ENCODE data around the gene EME1.

EME1 gene

DNA sequence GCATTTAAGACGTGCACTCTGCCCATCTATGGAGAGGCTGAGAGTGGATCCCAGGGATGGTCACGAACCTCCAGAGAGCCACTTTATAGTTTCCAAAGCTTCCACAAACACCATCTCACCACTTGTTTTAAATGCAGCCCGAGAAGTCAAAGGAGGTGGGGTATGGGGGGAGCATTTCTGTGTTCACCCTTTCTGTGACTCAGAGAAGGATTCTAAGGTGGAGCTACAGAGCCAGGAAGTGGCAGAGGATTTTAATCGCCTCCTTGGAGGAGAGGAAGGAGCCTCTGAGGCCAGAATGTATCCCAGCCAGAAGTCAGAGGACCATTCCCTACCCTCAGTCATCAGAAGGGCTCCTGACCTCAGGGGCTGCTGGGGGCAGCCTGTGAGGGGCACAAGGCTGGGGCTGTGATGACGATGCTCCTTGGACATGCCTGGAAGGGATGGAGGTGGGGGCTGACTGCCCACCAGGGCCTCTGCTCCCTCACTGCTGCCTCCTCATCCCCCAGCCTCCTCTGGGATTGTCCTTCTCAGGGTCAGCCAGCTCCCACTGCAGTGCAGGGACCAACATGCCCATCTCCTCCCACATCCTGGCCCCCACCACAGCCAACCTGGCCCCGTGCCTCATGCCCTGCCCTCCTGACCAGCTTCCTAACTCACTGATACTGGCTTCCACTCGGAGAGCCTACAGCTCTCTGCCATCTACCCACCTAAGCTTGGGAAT is 24.3 kb upstream of the EME1 start:
- DNase-seq, result no peak

DNA sequence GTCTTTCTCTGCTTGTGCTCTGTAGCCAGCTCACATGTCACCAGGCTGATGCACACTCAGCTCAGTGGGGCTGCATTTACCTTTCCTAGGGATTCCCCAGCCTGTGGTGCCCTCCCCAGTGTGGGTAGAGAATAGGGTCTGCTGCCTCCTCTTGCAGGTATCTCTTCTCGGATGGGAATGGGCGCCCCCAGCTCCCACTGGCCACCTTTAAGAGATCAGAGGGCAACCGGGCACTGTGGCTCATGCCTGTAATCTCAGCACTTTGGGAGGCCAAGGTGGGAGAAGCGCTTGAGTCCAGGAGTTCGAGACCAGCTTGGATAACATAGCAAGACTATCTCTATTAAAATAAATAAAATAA is 23.8 kb upstream of the EME1 start:
- no peak for DNase-seq

DNA sequence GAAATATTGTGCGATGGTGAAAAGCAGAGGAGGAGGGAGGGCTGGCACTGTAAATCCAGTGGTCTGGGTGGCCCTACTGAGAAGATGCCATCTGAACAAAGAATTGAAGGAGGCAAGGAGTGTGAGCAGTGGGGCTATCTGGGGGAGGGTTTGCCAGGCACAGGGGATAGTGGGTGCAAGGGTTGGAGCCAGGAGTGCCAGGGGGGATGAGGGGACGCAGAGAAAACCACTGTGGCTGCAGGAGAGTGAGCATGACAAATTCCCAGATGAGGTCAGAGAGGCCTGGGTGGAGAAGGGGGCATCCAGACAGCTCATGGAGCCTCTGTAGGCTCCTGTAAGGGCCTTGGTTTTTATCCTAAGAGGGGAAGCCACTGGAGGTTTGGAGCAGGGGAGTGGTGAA is 22.3 kb upstream of the EME1 start:
- DNase-seq, result no peak

DNA sequence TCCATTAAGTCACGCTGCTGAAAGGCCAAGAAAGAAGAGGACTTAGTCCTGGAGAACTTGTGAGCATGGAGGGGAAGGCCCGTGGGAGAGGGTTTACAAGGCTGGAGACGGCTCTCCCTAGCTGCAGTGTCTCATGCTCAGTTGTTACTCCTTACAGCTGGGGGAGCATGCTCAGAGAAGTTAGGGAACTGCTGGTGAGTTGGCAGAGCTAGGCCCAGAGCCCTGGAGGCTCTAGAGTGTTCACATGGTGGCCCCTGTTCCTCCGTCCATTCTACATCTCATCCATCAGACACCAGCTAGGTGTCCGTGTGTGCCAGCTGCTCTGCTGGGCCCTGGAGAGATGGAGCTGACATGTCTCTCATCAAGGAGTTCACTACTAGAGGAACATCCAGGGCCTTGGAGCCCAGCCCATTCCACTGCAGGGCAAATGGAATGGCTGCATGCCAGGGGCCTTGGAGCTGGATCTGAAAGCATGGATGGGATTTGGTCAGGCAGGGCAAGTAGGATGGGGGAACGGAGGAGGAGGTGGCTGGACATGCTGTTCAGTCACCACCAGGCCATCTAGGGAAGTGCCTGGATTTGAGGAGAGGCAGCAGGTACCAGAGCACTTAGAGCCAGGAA is 20.8 kb upstream of the EME1 start:
- no peak for DNase-seq

DNA sequence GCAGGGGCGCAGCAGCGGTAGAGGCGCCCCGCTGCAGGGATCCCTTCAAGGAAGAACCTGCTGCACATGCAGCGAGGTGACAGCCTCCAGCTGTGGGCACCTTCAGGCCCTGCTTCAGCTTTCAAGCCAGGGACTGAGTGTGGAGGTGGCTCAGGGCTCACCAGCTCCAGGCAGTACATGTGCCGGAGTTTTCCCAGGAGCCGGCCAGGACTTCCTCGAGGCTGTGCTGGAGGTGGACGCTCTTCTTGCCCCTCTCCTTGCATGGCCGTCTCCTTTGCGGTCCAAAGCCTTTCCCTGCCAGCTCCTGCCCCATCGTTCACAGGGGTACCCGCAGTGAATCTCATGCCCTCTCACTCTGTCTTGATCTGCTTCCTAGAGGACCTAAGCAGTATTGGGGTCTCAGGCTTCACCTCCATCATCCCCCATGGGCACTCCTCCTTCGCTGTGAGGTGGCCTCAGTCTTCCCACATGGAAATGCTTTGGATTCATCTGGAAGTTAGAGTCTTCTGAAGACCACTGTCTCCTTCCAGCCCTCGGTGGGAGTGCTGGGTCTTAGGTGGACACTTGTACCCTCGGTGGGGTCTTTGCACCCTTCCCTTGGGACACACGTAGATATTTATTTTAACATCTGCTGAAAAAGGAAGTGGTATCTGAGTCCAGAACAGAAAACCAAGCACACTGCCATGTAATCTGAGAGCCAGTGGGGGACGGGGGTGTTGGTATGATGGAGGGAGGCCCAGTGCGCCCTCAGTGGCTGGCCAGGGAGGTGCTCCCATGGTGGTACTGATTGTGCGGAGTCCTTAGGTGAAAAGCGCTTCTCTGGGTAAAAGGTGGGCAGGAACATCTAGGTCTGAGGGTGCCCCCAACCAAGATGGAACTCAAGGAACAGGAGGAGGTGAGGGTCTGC is 20.1 kb upstream of the EME1 start:
- no peak for DNase-seq

DNA sequence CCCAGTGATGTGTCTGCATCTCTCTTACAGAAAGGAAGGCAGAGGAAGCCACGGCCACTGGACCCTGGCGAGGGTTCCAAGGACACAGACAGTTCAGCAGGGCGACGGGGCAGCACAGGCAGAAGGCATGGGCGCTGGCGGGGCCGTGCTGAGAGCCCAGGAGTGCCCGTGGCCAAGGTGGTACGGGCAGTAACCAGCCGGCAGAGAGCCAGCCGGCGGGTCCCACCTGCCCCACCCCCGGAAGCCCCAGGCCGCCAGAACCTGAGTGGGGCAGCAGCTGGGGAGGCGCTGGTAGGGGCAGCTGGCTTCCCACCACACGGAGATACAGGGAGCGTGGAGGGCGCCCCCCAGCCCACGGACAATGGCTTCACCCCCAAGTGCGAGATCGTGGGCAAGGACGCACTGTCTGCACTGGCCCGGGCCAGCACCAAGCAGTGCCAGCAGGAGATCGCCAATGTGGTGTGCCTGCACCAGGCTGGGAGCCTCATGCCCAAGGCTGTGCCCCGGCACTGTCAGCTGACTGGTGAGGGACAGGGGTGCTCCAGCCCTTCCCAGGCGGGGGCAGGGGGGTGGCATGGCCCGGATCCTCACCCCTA is 19.3 kb upstream of the EME1 start:
- no peak for DNase-seq

DNA sequence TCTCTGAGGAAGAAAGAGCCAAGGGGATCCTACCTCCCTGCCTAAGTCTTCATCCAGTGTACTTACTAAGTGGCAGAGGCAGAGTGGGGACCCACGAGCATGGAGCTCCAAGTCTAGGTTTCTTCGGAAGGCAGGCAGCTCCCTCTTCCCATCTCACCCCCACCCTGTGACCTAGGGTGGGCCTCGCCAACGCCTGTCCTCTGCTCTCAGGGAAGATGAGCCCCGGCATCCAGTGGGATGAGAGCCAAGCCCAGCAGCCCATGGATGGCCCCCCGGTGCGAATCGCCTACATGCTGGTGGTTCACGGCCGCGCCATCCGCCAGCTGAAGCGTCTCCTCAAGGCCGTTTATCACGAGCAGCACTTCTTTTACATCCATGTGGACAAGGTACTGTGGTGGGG is 18.8 kb upstream of the EME1 start:
- DNase-seq, result no peak

DNA sequence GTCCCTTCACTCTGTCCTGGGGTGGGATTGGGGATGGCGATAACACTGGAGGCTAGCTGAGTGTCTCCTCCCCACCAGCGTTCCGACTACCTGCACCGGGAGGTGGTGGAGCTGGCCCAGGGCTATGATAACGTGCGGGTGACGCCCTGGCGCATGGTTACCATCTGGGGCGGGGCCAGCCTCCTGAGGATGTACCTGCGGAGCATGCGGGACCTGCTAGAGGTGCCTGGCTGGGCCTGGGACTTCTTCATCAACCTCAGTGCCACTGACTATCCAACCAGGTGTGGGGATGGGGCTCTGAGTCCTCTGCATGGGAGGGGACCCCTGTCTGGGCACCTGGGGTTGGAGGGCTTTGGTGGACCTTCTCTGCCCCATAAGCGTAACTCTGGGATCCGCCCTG is 18.3 kb upstream of the EME1 start:
- no peak for DNase-seq

DNA sequence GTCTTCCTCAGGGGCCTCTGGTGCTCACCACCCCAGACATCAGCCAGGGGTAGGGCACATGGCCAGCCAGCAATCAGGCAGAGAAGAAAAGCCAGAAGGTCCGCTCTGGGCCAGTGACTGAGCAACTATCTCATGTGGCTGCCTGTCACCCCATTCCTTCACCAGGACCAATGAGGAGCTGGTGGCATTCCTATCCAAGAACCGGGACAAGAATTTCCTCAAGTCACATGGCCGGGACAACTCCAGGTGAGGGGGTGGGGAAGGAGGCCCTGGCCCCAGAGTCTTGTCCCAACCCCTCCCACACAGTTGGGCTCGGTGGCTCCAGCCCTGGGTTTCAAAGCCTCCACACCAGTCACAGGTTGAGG is 17.7 kb upstream of the EME1 start:
- DNase-seq, result no peak

DNA sequence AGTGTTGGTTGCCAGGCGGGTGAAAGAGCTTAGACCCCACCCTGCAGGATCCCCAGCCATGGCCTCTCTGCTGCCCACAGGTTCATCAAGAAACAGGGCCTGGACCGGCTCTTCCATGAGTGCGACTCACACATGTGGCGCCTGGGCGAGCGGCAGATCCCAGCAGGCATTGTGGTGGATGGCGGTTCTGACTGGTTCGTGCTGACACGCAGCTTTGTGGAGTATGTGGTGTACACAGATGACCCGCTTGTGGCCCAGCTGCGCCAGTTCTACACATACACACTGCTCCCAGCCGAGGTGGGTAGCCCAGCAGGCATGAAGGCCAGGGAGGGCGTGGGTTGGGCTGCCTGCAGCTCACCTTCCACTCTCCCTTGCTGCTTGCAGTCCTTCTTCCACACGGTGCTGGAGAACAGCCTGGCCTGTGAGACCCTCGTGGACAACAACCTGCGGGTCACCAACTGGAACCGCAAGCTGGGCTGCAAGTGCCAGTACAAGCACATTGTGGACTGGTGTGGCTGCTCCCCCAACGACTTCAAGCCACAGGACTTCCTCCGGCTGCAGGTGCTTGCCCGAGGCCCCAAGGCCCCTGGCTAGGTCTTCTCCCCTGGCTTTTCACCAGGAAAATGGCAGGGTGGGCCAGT is 17.2 kb upstream of the EME1 start:
- no peak for DNase-seq

DNA sequence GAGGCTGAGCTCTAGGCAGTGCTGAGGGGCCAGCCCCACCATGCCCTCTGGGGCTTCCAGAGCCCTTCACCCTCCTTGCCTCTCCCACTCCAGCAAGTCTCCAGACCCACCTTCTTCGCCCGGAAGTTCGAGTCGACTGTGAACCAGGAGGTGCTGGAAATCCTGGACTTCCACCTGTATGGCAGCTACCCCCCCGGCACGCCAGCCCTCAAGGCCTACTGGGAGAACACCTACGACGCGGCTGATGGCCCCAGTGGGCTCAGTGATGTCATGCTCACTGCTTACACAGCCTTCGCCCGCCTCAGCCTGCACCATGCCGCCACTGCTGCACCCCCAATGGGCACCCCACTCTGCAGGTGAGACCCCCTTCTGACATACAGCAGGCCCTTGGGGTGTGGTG is 16.6 kb upstream of the EME1 start:
- DNase-seq, result no peak

DNA sequence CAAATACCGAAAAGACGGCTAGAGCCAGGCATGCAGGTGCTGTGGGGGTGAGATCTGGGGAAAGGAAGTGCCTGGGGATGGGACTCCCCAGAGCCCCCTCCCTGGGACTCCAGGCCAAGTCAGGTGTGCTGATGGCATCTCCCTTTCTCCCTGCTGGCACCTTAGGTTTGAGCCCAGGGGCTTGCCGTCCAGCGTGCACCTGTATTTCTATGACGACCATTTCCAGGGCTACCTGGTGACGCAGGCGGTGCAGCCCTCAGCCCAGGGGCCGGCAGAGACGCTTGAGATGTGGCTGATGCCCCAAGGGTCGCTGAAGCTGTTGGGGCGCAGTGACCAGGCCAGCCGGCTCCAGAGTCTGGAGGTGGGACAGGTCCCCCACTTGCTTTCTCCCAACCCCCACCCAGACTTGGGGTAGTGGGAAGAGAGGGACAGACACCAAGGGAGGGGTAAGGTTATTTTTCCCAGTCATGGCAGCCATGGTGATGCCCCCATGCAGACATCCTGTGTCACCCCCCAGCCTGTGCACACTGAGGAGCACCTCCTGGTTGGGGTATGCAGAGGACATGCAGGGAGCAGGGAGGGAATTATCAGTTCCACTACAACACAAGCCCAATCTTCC is 16.0 kb upstream of the EME1 start:
- no peak for DNase-seq

DNA sequence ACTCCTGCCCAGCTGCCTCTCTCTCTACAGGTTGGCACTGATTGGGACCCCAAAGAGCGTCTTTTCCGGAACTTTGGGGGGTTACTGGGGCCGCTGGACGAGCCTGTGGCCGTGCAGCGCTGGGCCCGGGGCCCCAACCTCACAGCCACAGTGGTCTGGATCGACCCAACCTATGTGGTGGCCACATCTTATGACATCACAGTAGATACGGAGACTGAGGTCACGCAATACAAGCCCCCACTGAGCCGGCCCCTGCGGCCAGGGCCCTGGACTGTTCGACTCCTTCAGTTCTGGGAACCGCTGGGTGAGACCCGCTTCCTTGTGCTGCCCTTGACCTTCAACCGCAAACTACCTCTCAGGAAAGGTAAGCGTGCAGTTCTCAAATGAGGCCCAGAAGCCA is 14.9 kb upstream of the EME1 start:
- no peak for DNase-seq

DNA sequence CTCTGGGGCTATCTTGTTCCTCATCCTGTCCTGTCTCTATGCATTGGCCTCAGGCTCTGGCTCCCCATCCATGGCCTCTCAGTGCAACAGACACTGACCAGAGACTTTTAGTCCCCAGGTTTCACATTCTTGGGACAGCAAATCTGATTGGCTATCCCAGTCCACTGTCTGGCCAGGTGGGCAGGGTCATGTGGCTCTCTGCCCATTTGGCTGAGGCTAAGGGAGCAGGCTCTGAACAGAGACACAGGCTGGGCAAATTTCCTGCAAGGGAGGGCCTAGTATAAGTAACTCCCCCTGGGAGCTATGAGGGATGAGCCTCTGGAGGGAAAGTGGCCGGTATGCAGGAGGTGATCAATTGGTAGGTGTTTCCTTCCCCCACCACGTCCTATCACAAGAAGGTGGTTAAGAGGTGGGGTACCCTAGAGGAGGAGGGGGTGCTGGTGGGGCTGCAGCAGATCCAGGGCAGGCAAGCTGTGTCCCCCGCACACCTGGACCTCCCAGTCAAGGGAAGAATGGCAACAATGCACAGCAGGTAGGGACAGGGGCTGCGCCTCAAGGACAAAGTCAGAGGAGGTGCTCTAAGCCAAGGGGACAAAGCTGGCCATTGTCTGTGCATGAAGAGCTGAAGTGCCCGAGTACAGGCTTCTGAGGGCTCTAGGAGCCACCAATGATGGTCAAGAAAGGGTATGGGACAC is 13.9 kb upstream of the EME1 start:
- no peak for DNase-seq

DNA sequence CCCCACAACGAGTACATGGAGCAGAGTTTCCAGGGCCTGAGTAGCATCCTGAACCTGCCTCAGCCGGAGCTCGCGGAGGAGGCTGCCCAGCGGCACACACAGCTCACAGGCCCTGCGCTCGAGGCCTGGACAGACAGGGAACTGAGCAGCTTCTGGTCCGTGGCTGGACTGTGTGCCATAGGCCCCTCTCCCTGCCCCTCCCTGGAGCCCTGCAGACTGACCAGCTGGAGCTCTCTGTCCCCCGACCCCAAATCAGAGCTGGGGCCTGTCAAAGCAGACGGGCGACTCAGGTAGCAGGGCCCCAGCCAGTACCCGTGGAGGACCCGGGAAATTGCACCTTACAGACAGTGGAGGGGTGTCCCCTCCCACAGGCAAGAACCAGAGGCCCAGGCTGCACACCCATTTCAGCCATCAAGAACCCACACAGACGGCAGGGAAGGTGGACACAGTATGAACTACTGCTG is 13.0 kb upstream of the EME1 start:
- no peak for DNase-seq

DNA sequence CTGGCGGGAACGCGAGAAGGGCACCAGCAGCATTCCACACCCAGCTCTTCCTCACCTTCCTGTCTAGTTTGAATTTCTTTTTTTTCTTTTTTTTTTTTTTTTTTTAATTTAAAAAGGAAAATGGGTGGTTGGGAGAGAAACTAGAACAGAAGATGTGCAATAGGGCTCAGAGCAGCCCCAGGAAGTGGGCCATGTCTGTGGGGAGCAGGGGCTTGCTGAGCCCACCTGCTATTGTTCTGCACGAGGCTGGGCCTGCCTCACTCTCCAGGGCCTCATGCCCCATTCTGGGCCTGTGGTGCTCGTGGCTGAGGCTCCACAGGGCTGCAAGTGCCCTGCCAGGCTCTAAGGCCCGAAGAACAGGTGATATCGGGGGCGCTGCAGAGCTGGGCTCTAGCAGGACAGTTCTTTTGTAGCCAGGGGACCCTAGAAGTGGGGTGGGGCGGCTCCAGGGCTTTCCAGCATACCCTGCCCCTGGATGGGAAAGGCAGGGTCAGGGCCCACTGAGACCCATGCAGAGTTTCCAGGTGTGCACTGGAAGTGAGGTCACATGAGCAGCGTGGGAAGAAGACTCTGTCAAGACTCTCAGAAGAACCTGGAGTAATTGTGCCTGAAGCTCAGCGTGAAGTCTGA is 12.4 kb upstream of the EME1 start:
- DNase-seq, result no peak

DNA sequence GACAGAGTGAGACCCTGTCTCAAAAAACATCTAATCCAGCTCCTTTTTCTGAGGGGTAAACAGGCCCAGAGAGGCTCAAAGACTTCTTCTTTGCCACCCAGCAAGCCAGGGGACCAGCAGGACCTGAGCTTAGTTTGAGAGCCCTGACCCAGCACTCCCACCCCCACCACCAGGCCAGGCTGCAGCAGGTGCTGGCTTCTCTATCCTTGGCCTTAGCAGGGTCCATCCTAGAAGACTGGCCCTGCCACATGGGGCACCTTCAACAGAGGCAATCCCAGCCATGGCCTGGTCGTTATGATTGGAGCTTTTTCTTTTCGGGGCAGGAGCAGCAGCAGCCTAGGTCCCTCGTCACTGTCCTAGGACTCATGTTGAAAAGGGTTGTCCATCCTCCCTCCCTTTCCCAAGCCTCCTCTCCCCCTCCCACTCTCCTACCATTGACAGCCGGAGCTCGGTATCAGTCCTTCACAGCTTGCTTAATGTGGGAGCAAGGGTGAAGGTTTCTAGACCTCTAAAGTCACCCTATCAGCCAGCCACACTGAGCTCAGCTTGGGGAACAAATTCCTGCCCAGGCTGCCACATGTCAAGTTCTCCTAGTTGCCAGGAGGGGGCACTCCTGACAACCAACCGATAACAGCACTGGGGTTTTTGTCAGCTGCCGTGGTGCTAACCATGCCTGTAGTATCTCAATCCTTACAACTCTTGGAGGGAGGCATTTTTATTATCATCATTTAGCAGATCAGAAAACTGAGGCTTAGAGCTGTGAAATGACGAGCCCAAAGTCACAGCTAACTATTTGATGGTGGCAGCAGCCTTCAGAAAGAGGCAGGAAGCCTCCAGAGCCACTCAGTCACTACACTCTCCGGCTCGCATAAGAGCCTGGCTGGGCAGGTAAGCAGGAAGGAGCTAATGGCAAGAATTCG is 11.2 kb upstream of the EME1 start:
- DNase-seq, result peak; percentile 34

DNA sequence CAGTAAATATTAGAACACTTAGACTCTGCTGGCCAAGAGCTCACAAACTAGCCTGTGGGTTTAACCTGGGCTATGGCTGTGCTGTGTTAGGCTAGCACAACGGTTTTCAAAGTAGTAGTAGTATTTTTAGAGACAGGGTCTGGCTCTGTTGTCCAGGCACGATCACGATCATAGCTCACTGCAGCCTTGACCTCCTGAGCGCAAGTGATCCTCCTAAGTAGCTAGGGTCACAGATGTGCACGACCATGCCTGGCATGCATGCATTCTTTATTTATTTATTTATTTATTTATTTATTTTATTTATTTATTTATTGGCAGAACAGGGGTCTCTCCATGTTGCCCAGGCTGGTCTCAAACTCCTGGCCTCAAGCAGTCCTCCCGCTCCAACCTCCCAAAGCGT is 10.4 kb upstream of the EME1 start:
- DNase-seq, result no peak

DNA sequence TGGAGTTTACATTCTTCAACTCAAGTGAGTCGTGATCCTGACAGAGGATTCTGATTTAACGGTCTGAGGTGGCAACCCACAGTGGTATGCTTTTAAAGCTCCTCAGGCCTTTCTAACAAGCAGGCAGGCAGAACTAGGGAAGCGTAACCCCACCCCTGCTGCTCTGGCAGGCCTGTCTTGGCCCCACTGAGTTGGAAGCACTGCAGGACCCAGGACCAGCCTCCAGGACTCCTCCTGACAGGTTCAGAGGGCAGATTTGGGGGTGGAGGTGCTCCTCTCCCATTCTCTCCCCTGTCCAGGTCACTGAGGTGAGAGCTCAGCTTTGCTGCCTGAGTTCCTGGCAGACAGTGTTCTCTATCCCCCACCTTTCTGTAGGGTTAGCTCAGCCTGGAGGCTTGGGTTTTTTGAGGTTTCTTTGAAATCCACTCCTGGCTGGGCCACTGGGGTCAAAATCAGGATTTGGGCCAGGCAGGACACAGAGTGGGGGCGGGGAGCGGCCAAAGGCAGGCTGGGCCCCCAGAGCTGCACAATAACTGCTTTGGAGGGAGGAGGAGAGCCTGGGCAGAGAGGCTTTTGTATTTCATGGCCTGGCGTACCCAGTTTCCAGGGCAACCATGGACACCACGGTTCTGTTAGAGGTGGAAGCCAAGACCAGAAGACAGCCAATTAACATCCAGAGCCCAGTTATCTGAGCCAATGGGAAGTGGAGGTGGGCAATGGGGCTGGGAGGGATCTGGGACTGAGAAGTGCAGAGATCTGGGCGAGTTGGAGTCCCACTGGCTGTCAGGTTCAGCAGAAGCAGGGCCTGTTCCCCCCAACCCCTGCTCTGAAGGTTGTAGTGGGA is 9.6 kb upstream of the EME1 start:
- DNase-seq, result no peak
